ENCODE results near the gene GALNT17.

DNA sequence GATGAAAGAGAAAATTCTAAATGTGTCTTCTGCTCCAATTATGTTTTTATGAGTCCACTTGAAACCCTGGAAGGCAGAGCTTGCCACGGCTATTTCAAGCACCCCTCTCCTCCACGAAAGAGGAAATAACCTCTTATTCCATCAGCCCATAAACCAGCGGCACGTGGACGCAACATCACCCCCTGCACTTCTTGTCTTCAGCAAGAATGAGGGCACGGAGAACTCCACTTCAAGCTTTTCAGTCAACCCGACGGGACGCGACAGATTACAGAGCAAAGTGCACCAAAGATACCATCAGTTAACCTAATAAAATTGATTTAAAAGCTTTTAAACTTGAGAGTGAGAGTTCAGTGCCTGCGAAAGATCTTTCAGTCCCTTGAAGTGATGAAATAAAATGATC lies 406.3 kb downstream of the GALNT17 start:
- no peak for TF ChIP-seq L3MBTL2 (conservative IDR thresholded peaks at IDR 0.05)
- no peak for TF ChIP-seq SUZ12 (IDR thresholded peaks at IDR 0.05)
- no peak for TF ChIP-seq BHLHE40 (IDR thresholded peaks at IDR 0.05; ENCODE audit: borderline replicate concordance)
- no peak for TF ChIP-seq SP1 (IDR thresholded peaks at IDR 0.05)
- no peak for TF ChIP-seq ZNF384 (IDR thresholded peaks at IDR 0.05)
- TF ChIP-seq TARDBP (IDR thresholded peaks at IDR 0.05), result no peak
- TF ChIP-seq FOXK2 (IDR thresholded peaks at IDR 0.05), result no peak
- TF ChIP-seq FOXM1 (IDR thresholded peaks at IDR 0.05; ENCODE audit: borderline replicate concordance), result no peak
- TF ChIP-seq LEF1 (IDR thresholded peaks at IDR 0.05; ENCODE audit: borderline replicate concordance), result no peak
